H7 (cell line): ENCODE measurements around the gene ALOXE3. TPM values are rescaled to one million over a fixed set of nuclear protein-coding genes. Genes with fewer than 3 reads are reported as not detected.
"Not testable (repeated sequence)": the region's sequence is repeated elsewhere in the genome, so short reads cannot be mapped to it uniquely, and the experiment has no call there.

ENCODE experiments used
- DNase-seq: peaks from one replicate; pipeline ENCODE4 v3.0.0; 2012
- H3K27me3 ChIP-seq: 2 replicates; pipeline ENCODE4 v1.6.0; 2011; ENCODE audit warnings: mild to moderate bottlenecking, low read length; ENCODE audit not compliant: control insufficient read depth, insufficient read depth
- H3K36me3 ChIP-seq: replicated peaks from 2 replicates; pipeline ENCODE4 v1.5.1; 2011; ENCODE audit warnings: low read length; ENCODE audit not compliant: control insufficient read depth, insufficient read depth
- H3K4me3 ChIP-seq: 2 replicates; pipeline ENCODE4 v1.5.1; 2011; ENCODE audit warnings: low read depth, mild to moderate bottlenecking, control low read depth, low read length, moderate library complexity; ENCODE audit not compliant: insufficient read depth
- total RNA-seq: library from RNA; depleted of rRNA; stranded (reverse); fragments of >200 nt; shearing (Covaris generic); gene quantifications from 2 replicates; pipeline ENCODE4 v1.2.3, GENCODE V29; 2014

ALOXE3 gene
- total RNA-seq, 1 experiment from 2014 or later: not detected

DNA sequence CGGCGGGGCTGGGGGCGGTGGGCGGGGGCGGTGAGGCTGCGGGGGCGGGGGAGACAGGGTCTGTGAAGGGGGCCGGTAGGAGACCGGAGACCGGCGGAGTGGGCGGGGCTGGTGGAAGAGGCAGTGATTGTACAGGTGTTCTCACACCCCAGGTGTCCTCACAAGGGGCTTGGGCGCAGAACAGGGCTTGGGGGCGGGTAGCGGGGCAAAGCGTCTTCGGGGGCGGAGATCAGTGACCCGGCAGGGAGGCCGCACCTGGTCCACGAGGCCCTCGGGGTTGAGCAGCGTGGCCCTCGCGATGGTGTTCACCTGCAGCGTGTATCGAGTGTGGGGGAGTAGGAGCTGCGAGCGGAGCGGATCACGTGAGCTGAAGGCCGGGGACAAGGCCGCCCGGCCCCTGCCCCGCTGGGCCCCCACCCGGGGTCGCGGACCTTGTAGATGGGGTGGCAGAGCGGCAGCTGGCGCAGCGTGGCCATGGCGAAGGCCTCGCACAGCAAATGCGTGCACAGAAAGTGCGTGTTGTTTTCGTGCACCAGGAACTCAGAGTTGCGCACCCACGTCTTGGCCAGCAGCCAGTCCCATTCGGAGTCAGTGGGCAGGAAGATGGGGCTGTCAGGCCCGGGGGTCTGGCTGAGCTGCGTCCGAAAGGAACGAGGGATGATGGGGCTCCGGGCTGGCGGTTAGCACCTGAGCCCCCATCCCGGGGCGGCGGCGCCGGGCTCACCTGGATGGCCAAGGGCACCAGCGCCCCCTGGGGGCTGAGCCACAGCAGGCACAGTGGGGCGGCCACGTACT lies 8.5 kb downstream of the ALOXE3 start:
- peaks cover 50% of the 10 kb centered on the region for H3K27me3 ChIP-seq

GRCh38 chr17:8108972-8109660 lies 9.2 kb downstream of the ALOXE3 start:
- peaks cover 43% of the 10 kb centered on the region for H3K27me3 ChIP-seq
- H3K4me3 ChIP-seq: no peak overlapping the region
- H3K36me3 ChIP-seq: no peaks in the 10 kb centered on the region
- peak; percentile 65 for DNase-seq

More for the DNA sequence above, 8.5 kb downstream of the ALOXE3 start:
- DNase-seq: peak; percentile 96
- H3K36me3 ChIP-seq: no peaks in the 10 kb centered on the region
- H3K4me3 ChIP-seq: peak overlapping the region; percentile 58

DNA sequence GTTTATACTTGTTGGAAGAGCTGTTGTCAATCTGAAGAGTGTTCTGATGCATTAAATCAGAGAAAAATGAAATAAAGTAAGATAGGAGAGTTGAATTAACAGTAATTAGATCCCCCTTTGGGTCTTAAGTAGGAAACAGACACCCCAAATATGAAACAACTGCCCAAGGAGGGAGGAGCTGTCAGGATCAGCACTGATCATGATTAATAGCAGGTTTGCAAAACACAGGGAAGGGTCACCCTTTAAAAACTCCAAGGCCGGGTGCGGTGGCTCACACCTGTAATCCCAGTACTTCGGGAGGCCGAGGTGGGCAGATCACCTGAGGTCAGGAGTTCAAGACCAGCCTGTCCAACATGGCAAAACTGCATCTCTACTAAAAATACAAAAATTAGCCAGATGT lies 11.3 kb downstream of the ALOXE3 start:
- not testable (repeated sequence) for DNase-seq

DNA sequence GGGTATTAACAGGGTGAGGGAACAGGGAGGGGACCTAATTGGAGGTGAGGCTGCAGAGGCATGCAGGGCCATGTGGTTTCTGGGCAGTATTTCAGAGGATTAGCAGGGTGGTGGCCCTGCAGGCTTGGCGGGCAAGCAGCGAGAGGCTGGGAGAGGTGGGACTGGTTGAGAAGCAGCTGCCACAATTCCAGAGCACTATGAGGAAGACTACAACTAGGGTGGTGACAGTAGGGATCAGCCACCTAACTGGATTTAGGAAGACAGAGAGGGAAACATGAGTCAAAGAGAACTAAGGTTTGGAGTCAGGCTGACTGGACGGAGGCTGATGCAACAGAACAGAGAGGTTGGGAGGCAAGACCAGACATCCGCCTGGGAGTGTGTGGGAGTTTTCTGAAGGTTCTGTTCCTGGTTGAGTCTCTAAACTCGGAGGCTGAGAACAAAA lies 12.3 kb downstream of the ALOXE3 start:
- no peak for DNase-seq
- Histone ChIP-seq H3K27me3 (peaks cover 24% of the 10 kb centered on the region), H3K4me3 (no peak overlapping the region), H3K36me3 (no peaks in the 10 kb centered on the region)

More for the DNA sequence above, 11.3 kb downstream of the ALOXE3 start:
- not testable (repeated sequence) for H3K36me3 ChIP-seq, H3K4me3 ChIP-seq
- H3K27me3 ChIP-seq: peaks cover 31% of the 10 kb centered on the region

DNA sequence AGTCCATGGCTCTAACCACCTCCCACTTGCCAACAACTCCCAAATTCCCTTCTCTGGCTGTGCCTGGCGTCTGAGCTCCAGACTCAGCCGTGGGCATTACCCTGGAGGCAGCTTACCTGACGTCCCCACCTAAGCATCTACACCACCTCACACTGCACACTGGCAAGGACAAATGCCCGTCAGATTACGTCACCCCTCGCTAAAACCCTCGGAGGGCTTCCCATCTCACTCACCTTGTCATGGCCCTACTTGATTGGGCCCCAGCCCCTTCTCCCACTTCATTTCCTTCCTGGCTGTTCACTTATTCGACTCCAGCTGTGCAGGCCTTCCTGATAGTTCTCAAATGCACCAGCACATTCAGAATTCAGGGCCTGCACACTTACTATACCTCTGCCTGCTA lies 13.4 kb downstream of the ALOXE3 start:
- no peaks in the 10 kb centered on the region for H3K36me3 ChIP-seq
- H3K4me3 ChIP-seq: no peak overlapping the region
- no peak for DNase-seq
- peaks cover 14% of the 10 kb centered on the region for H3K27me3 ChIP-seq

GRCh38 chr17:8103549-8103948 lies 14.8 kb downstream of the ALOXE3 start:
- Histone ChIP-seq H3K4me3 (no peak overlapping the region), H3K27me3 (peaks cover 6% of the 10 kb centered on the region), H3K36me3 (no peaks in the 10 kb centered on the region)
- no peak for DNase-seq

DNA sequence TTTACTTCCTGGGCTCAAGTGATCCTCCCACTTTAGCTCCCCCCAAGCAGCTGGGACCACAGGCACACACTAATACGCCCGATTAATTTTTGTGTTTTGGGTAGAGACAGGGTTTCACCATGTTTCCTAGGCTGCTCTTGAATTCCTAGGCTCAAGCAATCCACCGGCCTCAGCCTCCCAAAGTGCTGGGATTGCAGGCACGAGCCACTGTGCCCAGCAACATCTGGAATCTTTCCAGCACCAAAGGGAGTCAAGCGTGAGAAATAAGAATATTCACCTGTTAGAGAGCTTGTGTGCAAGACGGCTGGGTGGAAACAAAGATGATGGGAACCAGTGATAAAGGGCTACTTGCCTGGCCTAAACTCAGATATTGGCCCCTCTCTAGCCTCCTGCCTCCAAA lies 16.6 kb downstream of the ALOXE3 start:
- DNase-seq: no peak
- H3K27me3 ChIP-seq: peaks cover 2% of the 10 kb centered on the region; the same call in 1 of the 2 replicates
- H3K4me3 ChIP-seq: no peak overlapping the region
- no peaks in the 10 kb centered on the region for H3K36me3 ChIP-seq

GRCh38 chr17:8100763-8101162 lies 17.6 kb downstream of the ALOXE3 start:
- Histone ChIP-seq H3K27me3 (peaks cover 4% of the 10 kb centered on the region), H3K4me3 (no peak overlapping the region), H3K36me3 (no peaks in the 10 kb centered on the region)
- DNase-seq: no peak

- Histone ChIP-seq H3K27me3 (peaks cover 5% of the 10 kb centered on the region), H3K4me3 (no peak overlapping the region), H3K36me3 (no peaks in the 10 kb centered on the region)
- no peak for DNase-seq
These were observed 18.2 kb downstream of the ALOXE3 start for GRCh38 chr17:8100111-8100510.

- no peak for DNase-seq
- Histone ChIP-seq H3K36me3 (no peaks in the 10 kb centered on the region), H3K4me3 (no peak overlapping the region)
These were observed 21.8 kb downstream of the ALOXE3 start for GRCh38 chr17:8096541-8096940.

GRCh38 chr17:8095361-8095760 lies 23.0 kb downstream of the ALOXE3 start:
- H3K36me3 ChIP-seq: no peaks in the 10 kb centered on the region
- peaks cover 6% of the 10 kb centered on the region for H3K27me3 ChIP-seq
- DNase-seq: no peak
- no peak overlapping the region for H3K4me3 ChIP-seq

More at GRCh38 chr17:8096541-8096940, 21.8 kb downstream of the ALOXE3 start:
- peaks cover 6% of the 10 kb centered on the region for H3K27me3 ChIP-seq

- peak; percentile 66 for DNase-seq
- peaks cover 4% of the 10 kb centered on the region for H3K27me3 ChIP-seq
- no peak overlapping the region for H3K4me3 ChIP-seq
- H3K36me3 ChIP-seq: no peaks in the 10 kb centered on the region
These were observed 27.2 kb downstream of the ALOXE3 start for GRCh38 chr17:8091033-8091687.

- no peak overlapping the region for H3K4me3 ChIP-seq
- no peaks in the 10 kb centered on the region; the same call in 1 of the 2 replicates for H3K27me3 ChIP-seq
- no peak for DNase-seq
These were observed 28.6 kb downstream of the ALOXE3 start for GRCh38 chr17:8089728-8090127.

GRCh38 chr17:8087952-8088230 lies 30.4 kb downstream of the ALOXE3 start:
- DNase-seq: no peak
- no peak overlapping the region for H3K4me3 ChIP-seq
- H3K27me3 ChIP-seq: peaks cover 4% of the 10 kb centered on the region
- no peaks in the 10 kb centered on the region for H3K36me3 ChIP-seq

More at GRCh38 chr17:8089728-8090127, 28.6 kb downstream of the ALOXE3 start:
- H3K36me3 ChIP-seq: no peaks in the 10 kb centered on the region
